GM20000 (cell line): ENCODE data around the gene NOS1AP.
A peak's percentile ranks its signal among the peaks of the same experiment; 100 is the strongest.

ENCODE experiments used
- DNase-seq: peaks from one replicate; pipeline ENCODE4 v3.0.0; 2012; ENCODE audit warnings: low spot score
- CTCF ChIP-seq: IDR thresholded peaks from 2 replicates; pipeline ENCODE4 v1.5.1; 2012; ENCODE audit warnings: mild to moderate bottlenecking, control low read depth; ENCODE audit errors: extremely low read depth, missing control alignments

NOS1AP gene

DNA sequence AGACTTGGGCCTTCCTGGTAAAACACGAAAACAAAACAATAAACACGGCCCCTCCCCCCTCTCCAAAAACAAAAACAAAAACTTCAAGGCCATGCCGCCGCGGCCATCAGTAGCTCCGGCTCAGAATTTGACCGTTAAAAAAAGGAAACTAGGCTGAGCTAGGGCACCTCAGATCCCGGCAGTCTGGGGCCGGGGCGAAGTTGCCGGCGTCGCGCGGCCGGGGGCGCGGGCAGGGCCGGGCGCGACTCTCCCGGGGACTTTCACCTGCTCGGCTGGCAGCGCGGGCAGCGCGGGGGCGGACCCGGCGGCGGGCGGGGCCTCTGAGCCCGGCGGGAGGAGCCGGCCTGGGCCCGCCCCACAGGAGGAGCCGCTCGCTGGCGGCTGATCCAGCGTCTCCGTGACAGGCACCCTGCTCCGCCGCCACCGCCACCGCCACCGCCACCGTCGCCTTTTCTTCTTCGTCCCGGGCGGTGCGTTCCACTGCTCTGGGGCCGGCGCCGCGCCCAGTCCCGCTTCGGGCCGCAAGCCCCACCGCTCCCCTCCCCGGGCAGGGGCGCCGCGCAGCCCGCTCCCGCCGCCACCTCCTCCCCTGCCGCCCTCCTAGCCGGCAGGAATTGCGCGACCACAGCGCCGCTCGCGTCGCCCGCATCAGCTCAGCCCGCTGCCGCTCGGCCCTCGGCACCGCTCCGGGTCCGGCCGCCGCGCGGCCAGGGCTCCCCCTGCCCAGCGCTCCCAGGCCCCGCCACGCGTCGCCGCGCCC lies at the start of gene NOS1AP:
TSS of gene NOS1AP (plus strand) at position 358 of the 760 bp plus-strand sequence. CDS start 487 bp downstream, outside the sequence.
- TF ChIP-seq CTCF: no peak

GRCh38 chr1:162020150-162020549 lies 49.3 kb upstream of the NOS1AP start:
- no peak for TF ChIP-seq CTCF
- DNase-seq: no peak

More for the DNA sequence above, at the start of gene NOS1AP:
- DNase-seq: peak; percentile 95

DNA sequence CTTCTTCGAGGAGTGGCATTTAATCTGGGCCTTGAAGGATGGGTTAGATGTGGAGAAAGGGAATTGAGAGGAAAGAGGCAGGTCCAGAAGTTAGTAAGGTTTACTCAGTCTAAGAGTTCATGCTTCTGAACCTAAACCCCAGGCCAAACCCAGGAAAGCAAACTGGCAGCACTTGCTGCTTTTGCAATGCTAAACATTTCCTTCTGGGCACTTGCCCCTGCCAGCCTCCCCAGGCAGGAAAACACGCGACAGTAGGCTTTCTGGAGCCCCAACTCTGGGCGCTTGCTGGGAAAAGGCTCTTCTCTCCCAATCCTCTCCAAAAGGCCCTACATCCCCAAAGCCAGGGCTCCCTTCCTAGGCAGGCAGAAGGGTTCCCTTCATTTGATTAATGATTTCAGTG lies 48.4 kb upstream of the NOS1AP start:
- TF ChIP-seq CTCF: no peak
- no peak for DNase-seq

GRCh38 chr1:162022626-162023025 lies 46.9 kb upstream of the NOS1AP start:
- DNase-seq: no peak
- no peak for TF ChIP-seq CTCF

- DNase-seq: no peak
- no peak for TF ChIP-seq CTCF
These were observed 46.3 kb upstream of the NOS1AP start for GRCh38 chr1:162023181-162023546.

GRCh38 chr1:162023547-162024501 lies 45.7 kb upstream of the NOS1AP start, which contains the start of gene OLFML2B:
TSS of gene OLFML2B (minus strand) at chr1:162023869. CDS start at chr1:162023430, 439 bp downstream.
- DNase-seq: peak; percentile 62
- TF ChIP-seq CTCF: no peak

GRCh38 chr1:162025541-162025940 lies 44.0 kb upstream of the NOS1AP start:
- TF ChIP-seq CTCF: no peak
- DNase-seq: no peak
